ENCODE measurements around the gene PLEKHG5. TPM values are rescaled to one million over a fixed set of nuclear protein-coding genes. Genes with fewer than 3 reads are reported as not detected.
"Not testable (repeated sequence)": the region's sequence is repeated elsewhere in the genome, so short reads cannot be mapped to it uniquely, and the experiment has no call there.

Gene PLEKHG5
- total and polyA plus RNA-seq, 10 donors = 6.4 to 120 (median 59.4) TPM

- WGBS, 5 donors = 70 to 93% (median 80%) methylated on average over 1 to 3 of the region's 3 CpGs
- Histone ChIP-seq H3K4me3 (no peak overlapping the region), H3K36me3 (no peaks in the 10 kb centered on the region), H3K27ac (no peak overlapping the region), H3K27me3 (replicated peaks in 1 of 7) (peaks cover 0 to 51% (median 26%) of the 10 kb centered on the region in 7 donors), H3K4me1 (peaks cover 0 to 8% (median 5%) of the 10 kb centered on the region in 6 donors), H3K9me3 (no peaks in the 10 kb centered on the region)
- no peak for TF ChIP-seq POLR2AphosphoS5 (IDR thresholded peaks at IDR 0.05)
- TF ChIP-seq, protein P1, sequence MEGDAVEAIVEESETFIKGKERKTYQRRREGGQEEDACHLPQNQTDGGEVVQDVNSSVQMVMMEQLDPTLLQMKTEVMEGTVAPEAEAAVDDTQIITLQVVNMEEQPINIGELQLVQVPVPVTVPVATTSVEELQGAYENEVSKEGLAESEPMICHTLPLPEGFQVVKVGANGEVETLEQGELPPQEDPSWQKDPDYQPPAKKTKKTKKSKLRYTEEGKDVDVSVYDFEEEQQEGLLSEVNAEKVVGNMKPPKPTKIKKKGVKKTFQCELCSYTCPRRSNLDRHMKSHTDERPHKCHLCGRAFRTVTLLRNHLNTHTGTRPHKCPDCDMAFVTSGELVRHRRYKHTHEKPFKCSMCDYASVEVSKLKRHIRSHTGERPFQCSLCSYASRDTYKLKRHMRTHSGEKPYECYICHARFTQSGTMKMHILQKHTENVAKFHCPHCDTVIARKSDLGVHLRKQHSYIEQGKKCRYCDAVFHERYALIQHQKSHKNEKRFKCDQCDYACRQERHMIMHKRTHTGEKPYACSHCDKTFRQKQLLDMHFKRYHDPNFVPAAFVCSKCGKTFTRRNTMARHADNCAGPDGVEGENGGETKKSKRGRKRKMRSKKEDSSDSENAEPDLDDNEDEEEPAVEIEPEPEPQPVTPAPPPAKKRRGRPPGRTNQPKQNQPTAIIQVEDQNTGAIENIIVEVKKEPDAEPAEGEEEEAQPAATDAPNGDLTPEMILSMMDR (IDR thresholded peaks at IDR 0.05 in 8 of 11, conservative IDR thresholded peaks at IDR 0.05 in 3 of 11) = no peak
- TF ChIP-seq POLR2A (IDR thresholded peaks at IDR 0.05) = no peak
- intact Hi-C loops (cut with DNase I; ENCODE audit: low total_unique reads) = no loop called here
- DNase-seq = no peak
Measured at GRCh38 chr1:6435547-6435946, 55.9 kb downstream of the PLEKHG5 start.

DNA sequence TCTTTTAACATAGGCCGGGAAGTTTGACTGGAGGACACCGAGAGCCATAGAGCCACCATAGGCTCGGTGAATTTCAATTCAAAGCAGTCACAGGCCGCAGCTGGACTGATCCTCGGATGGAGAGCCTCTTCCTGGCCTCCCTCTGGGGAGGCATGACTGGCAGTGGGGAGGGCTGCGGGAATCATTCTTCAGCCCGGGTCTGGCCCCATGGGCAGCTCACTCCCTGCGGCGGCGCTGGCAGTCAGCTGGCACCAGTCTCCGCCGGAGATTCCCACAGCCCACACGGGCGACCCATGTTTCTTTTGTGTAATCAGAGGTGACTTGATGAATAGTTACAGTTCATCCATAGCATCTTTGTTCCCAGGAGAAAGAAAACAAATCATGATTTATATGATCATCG lies 56.3 kb downstream of the PLEKHG5 start:
- intact Hi-C loops (cut with DNase I; ENCODE audit: low total_unique reads) = no loop called here
- 86 to 92% (median 90%) methylated on average over 14 to 15 of the region's 15 CpGs for WGBS, 5 donors
- DNase-seq = no peak
- Histone ChIP-seq H3K4me3 (no peak overlapping the region), H3K27me3 (replicated peaks in 1 of 7) (peaks cover 0 to 51% (median 22%) of the 10 kb centered on the region in 7 donors), H3K36me3 (no peaks in the 10 kb centered on the region), H3K27ac (no peak overlapping the region), H3K4me1 (peaks cover 0 to 4% (median 2%) of the 10 kb centered on the region in 6 donors), H3K9me3 (no peaks in the 10 kb centered on the region)
- TF ChIP-seq, protein P1 (IDR thresholded peaks at IDR 0.05 in 8 of 11, conservative IDR thresholded peaks at IDR 0.05 in 3 of 11) = no peak
- no peak for TF ChIP-seq POLR2AphosphoS5 (IDR thresholded peaks at IDR 0.05)
- no peak for TF ChIP-seq POLR2A (IDR thresholded peaks at IDR 0.05)

- H3K27me3 ChIP-seq (replicated peaks in 1 of 7) = peaks cover 0 to 51% (median 13%) of the 10 kb centered on the region in 7 donors
- intact Hi-C loops (cut with DNase I; ENCODE audit: low total_unique reads) = no loop called here
- H3K36me3 ChIP-seq = no peaks in the 10 kb centered on the region
- no peak for DNase-seq
- H3K27ac ChIP-seq = no peak overlapping the region
- H3K4me3 ChIP-seq = no peak overlapping the region
- 73 to 87% (median 75%) methylated on average over 5 of the region's 5 CpGs for WGBS, 5 donors
- H3K9me3 ChIP-seq = no peaks in the 10 kb centered on the region
- TF ChIP-seq POLR2AphosphoS5 (IDR thresholded peaks at IDR 0.05) = no peak
- TF ChIP-seq, protein P1 (IDR thresholded peaks at IDR 0.05 in 8 of 11, conservative IDR thresholded peaks at IDR 0.05 in 3 of 11) = no peak
- no peak for TF ChIP-seq POLR2A (IDR thresholded peaks at IDR 0.05)
- H3K4me1 ChIP-seq = no peaks in the 10 kb centered on the region
Measured at GRCh38 chr1:6434186-6434585, 57.3 kb downstream of the PLEKHG5 start.

GRCh38 chr1:6431645-6432579 lies 59.6 kb downstream of the PLEKHG5 start:
- H3K4me3 ChIP-seq; H3K4me1 ChIP-seq; intact Hi-C loops (cut with DNase I; ENCODE audit: low total_unique reads); H3K36me3 ChIP-seq; H3K27ac ChIP-seq; H3K9me3 ChIP-seq; DNase-seq: not testable (repeated sequence)
- WGBS, 5 donors = 60 to 74% (median 63%) methylated on average over 9 to 13 of the region's 13 CpGs
- H3K27me3 ChIP-seq (replicated peaks in 1 of 7) = peaks cover 0 to 51% (median 6%) of the 10 kb centered on the region in 7 donors

DNA sequence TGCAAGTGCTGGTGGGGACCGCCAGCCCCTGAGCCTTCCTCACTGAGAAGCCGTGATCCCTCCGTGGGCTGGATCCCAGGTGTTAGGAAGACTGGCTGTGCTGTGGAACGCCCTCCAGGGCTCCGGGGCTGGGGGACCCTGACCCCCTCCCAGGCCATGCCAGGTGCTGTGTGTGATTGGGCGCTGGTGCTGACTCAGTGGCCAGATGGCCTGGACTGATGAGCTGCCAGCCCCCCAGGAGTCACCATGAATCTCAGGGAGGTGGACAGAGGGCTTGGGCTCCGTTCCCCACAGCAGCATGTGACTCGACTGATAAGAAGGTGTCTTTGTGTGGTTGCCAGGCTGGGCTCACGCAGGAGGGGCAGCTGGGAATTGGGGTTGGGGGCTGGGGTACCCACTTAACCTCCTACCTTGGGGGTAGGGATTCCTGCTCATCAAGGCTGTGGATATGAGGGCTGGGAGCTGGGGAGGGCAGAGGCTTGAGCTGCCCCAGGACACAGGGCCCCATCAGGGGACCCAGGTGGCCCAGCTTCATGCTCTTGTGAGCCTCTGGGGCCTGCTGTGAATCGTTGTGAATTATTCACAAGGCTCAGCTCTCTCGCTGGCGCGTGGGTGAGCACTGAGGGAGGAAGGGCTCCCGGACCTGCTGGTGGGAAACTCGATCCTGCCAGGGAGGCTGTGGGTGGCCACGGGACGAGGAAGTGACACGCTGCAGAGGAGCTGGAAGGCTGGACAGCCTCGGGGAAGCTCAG lies 61.6 kb downstream of the PLEKHG5 start:
- WGBS, 5 donors = 8 to 45% (median 36%) methylated on average over 2 to 19 of the region's 19 CpGs
- peaks cover 4 to 63% (median 24%) of the 10 kb centered on the region in 7 donors for H3K27me3 ChIP-seq (replicated peaks in 1 of 7)
- intact Hi-C loops (cut with DNase I; ENCODE audit: low total_unique reads); H3K4me3 ChIP-seq; H3K36me3 ChIP-seq; DNase-seq; H3K27ac ChIP-seq; H3K4me1 ChIP-seq; H3K9me3 ChIP-seq: not testable (repeated sequence)

DNA sequence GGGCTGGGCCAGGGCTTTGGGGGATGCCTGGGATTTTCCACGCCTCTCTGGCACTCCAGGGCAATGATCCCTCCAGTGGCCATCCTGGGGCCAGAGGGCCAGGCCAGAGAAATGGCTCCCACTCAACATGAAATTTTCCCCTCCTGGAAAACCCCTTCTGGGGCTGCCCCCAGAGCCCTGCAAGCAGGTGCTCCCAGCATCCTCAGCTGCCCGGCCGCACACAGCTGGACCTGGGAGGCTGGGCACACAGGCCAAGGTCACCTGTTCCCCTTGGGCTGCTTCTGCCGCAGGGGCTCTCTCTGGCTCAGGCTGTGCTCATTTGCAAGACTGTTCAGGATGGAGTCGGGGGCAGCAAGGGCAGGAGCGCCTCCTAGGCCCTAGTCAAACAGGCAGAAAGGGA lies 63.0 kb downstream of the PLEKHG5 start:
- intact Hi-C loops (cut with DNase I; ENCODE audit: low total_unique reads); DNase-seq; H3K9me3 ChIP-seq; H3K27ac ChIP-seq; H3K36me3 ChIP-seq; H3K4me3 ChIP-seq: not testable (repeated sequence)
- WGBS, 5 donors = 51 to 79% (median 70%) methylated on average over 4 to 6 of the region's 6 CpGs
- Histone ChIP-seq H3K4me1 (peaks cover 10 to 22% (median 20%) of the 10 kb centered on the region in 6 donors), H3K27me3 (replicated peaks in 1 of 7) (peaks cover 4 to 77% (median 38%) of the 10 kb centered on the region in 7 donors)

Measured in spleen (tissue), 11 donors.